Neural cell (in vitro differentiated cells): ENCODE measurements around the gene ARHGEF10L. TPM values are rescaled to one million over a fixed set of nuclear protein-coding genes. Genes with fewer than 3 reads are reported as not detected.

ENCODE experiments used
- H2AFZ ChIP-seq: fragments of 200-600, 300-800 bp; sonication (generic), shearing (Covaris generic); 2 replicates; pipeline ENCODE4 v1.6.0; 2014; ENCODE audit warnings: low read depth, mild to moderate bottlenecking, antibody characterized with exemption, low read length, moderate library complexity
- H3F3A ChIP-seq: fragments of 200-600 bp; shearing (Covaris generic); 2 replicates; pipeline ENCODE4 v1.6.1; 2016; ENCODE audit warnings: mild to moderate bottlenecking, moderate library complexity, mixed read lengths, antibody characterized with exemption, low read length; ENCODE audit not compliant: insufficient read depth, poor library complexity, severe bottlenecking
- H3K27ac ChIP-seq: fragments of 200-600, 300-800 bp; sonication (generic), shearing (Covaris generic); 2 replicates; pipeline ENCODE4 v1.5.1; 2014; ENCODE audit warnings: mild to moderate bottlenecking, low read length, moderate library complexity
- H3K27me3 ChIP-seq: fragments of 300-800, 200-600 bp; sonication (generic), shearing (Covaris generic); 2 replicates; pipeline ENCODE4 v1.6.0; 2014; ENCODE audit warnings: mild to moderate bottlenecking, low read depth, low read length, moderate library complexity; ENCODE audit not compliant: insufficient read depth
- H3K36me3 ChIP-seq: fragments of 300-800, 200-600 bp; sonication (generic), shearing (Covaris generic); 2 replicates; pipeline ENCODE4 v1.5.1; 2014; ENCODE audit warnings: mild to moderate bottlenecking, antibody characterized with exemption, low read length, moderate library complexity; ENCODE audit not compliant: insufficient read depth
- H3K4me2 ChIP-seq: fragments of 300-800, 200-600 bp; sonication (generic), shearing (Covaris generic); 2 replicates; pipeline ENCODE4 v1.6.0; 2014; ENCODE audit warnings: mild to moderate bottlenecking, low read length
- H3K4me3 ChIP-seq: fragments of 300-800, 200-600 bp; sonication (generic), shearing (Covaris generic); 2 replicates; pipeline ENCODE4 v1.5.1; 2014; ENCODE audit warnings: mild to moderate bottlenecking, low read length, moderate library complexity
- H3K79me2 ChIP-seq: fragments of 200-600 bp; shearing (Covaris generic); replicated peaks from 2 replicates; pipeline ENCODE4 v1.6.0; 2014; ENCODE audit warnings: mild to moderate bottlenecking, low read length, moderate library complexity; ENCODE audit not compliant: insufficient read depth
- H3K9ac ChIP-seq: fragments of 300-800, 200-600 bp; sonication (generic), shearing (Covaris generic); 2 replicates; pipeline ENCODE4 v1.6.1; 2016; ENCODE audit warnings: mild to moderate bottlenecking, low read length, mixed read lengths
- H3K9me2 ChIP-seq: fragments of 200-600 bp; shearing (Covaris generic); 2 replicates; pipeline ENCODE4 v1.6.1; 2016; ENCODE audit warnings: mild to moderate bottlenecking, low read length, mixed read lengths; ENCODE audit not compliant: insufficient read depth
- H3K9me3 ChIP-seq: fragments of 200-600, 300-800 bp; sonication (generic), shearing (Covaris generic); 2 replicates; pipeline ENCODE4 v1.6.1; 2016; ENCODE audit warnings: mild to moderate bottlenecking, mixed run types, low read length, moderate library complexity, mixed read lengths
- H4K20me1 ChIP-seq: fragments of 200-600 bp; shearing (Covaris generic); 2 replicates; pipeline ENCODE4 v1.6.1; 2016; ENCODE audit warnings: mild to moderate bottlenecking, mixed run types; ENCODE audit not compliant: insufficient read depth
- CTCF ChIP-seq: fragments of 450-650 bp; IDR thresholded peaks from 2 replicates; pipeline ENCODE4 v1.5.1; 2014; ENCODE audit warnings: antibody characterized with exemption, mild to moderate bottlenecking, moderate library complexity; ENCODE audit not compliant: poor library complexity, severe bottlenecking
- EP300 ChIP-seq: fragments of 450-650 bp; conservative IDR thresholded peaks from 2 replicates; pipeline ENCODE4 v1.6.1; 2014; ENCODE audit warnings: antibody characterized with exemption, mild to moderate bottlenecking, moderate library complexity; ENCODE audit not compliant: poor library complexity, severe bottlenecking
- EZH2 ChIP-seq: fragments of 200-600, 300-800 bp; shearing (Covaris generic), sonication (generic); IDR thresholded peaks from 2 replicates; pipeline ENCODE4 v1.6.1; 2014; ENCODE audit warnings: antibody characterized with exemption, low read length, borderline replicate concordance, mild to moderate bottlenecking; ENCODE audit not compliant: insufficient read depth, poor library complexity, severe bottlenecking
- MXI1 ChIP-seq: fragments of 450-650 bp; conservative IDR thresholded peaks from 2 replicates; pipeline ENCODE4 v1.6.1; 2014; ENCODE audit warnings: antibody characterized with exemption, mild to moderate bottlenecking; ENCODE audit not compliant: poor library complexity, severe bottlenecking
- POLR2AphosphoS5 ChIP-seq: IDR thresholded peaks from 2 replicates; pipeline ENCODE4 v1.6.1; 2012
- RAD21 ChIP-seq: fragments of 450-650 bp; conservative IDR thresholded peaks from 2 replicates; pipeline ENCODE4 v1.6.1; 2014; ENCODE audit warnings: antibody characterized with exemption, mild to moderate bottlenecking, moderate library complexity
- REST ChIP-seq: IDR thresholded peaks from 2 replicates; pipeline ENCODE4 v1.6.1; 2012; ENCODE audit warnings: borderline replicate concordance
- SMC3 ChIP-seq: fragments of 450-650 bp; conservative IDR thresholded peaks from 2 replicates; pipeline ENCODE4 v1.6.1; 2014; ENCODE audit warnings: antibody characterized with exemption, mild to moderate bottlenecking, moderate library complexity; ENCODE audit not compliant: poor library complexity
- TAF1 ChIP-seq: IDR thresholded peaks from 2 replicates; pipeline ENCODE4 v1.6.1; 2012; ENCODE audit warnings: low read depth
- polyA plus RNA-seq: library from polyadenylated mRNA; depleted of rRNA; stranded (reverse); fragments of >200 nt; gene quantifications from 2 replicates; pipeline ENCODE4 v1.2.3, GENCODE V29; 2014

The ARHGEF10L gene
- polyA plus RNA-seq, 1 donor from 2014 or later, result 123 TPM

- no peaks in the 10 kb centered on the region for H3K79me2 ChIP-seq
- H4K20me1 ChIP-seq, result no peaks in the 10 kb centered on the region
- no peaks in the 10 kb centered on the region for H3K9me3 ChIP-seq
- no peaks in the 10 kb centered on the region for H3K36me3 ChIP-seq
- no peak for TF ChIP-seq RAD21
- TF ChIP-seq EP300, result no peak
- no peak overlapping the region for H3K4me2 ChIP-seq
- H3K9ac ChIP-seq, result no peak overlapping the region
- H2AFZ ChIP-seq, result no peak overlapping the region
- H3F3A ChIP-seq, result no peaks in the 10 kb centered on the region
- no peaks in the 10 kb centered on the region for H3K9me2 ChIP-seq
- no peak overlapping the region for H3K27ac ChIP-seq
- no peak overlapping the region for H3K4me3 ChIP-seq
- no peaks in the 10 kb centered on the region for H3K27me3 ChIP-seq
These were observed 192.0 kb downstream of the ARHGEF10L start for GRCh38 chr1:17731460-17731859.

GRCh38 chr1:17732475-17732874, 193.0 kb downstream of the ARHGEF10L start:
- no peaks in the 10 kb centered on the region for H4K20me1 ChIP-seq
- H3K27ac ChIP-seq, result no peak overlapping the region
- no peaks in the 10 kb centered on the region for H3K27me3 ChIP-seq
- H3K36me3 ChIP-seq, result no peaks in the 10 kb centered on the region
- no peaks in the 10 kb centered on the region for H3K9me2 ChIP-seq
- H3K9ac ChIP-seq, result no peak overlapping the region
- no peak overlapping the region for H3K4me3 ChIP-seq
- H3F3A ChIP-seq, result no peaks in the 10 kb centered on the region
- no peaks in the 10 kb centered on the region for H3K79me2 ChIP-seq
- H2AFZ ChIP-seq, result no peak overlapping the region
- no peak overlapping the region for H3K4me2 ChIP-seq
- TF ChIP-seq CTCF, result no peak
- TF ChIP-seq RAD21, result no peak
- TF ChIP-seq REST, result no peak
- no peak for TF ChIP-seq MXI1
- no peak for TF ChIP-seq SMC3
- no peak for TF ChIP-seq EZH2
- TF ChIP-seq POLR2AphosphoS5, result no peak
- TF ChIP-seq EP300, result no peak
- TF ChIP-seq TAF1, result no peak
- no peaks in the 10 kb centered on the region for H3K9me3 ChIP-seq

GRCh38 chr1:17733661-17734060, 194.2 kb downstream of the ARHGEF10L start:
- no peaks in the 10 kb centered on the region for H3F3A ChIP-seq
- no peak overlapping the region for H3K27ac ChIP-seq
- no peaks in the 10 kb centered on the region for H3K9me3 ChIP-seq
- no peak overlapping the region for H2AFZ ChIP-seq
- no peak for TF ChIP-seq POLR2AphosphoS5
- no peak for TF ChIP-seq REST
- no peak for TF ChIP-seq CTCF
- no peak for TF ChIP-seq EP300
- no peak for TF ChIP-seq SMC3
- no peak for TF ChIP-seq EZH2
- TF ChIP-seq RAD21, result no peak
- no peak for TF ChIP-seq MXI1
- TF ChIP-seq TAF1, result no peak
- no peaks in the 10 kb centered on the region for H3K9me2 ChIP-seq
- H3K36me3 ChIP-seq, result no peaks in the 10 kb centered on the region
- no peak overlapping the region for H3K4me3 ChIP-seq
- H3K4me2 ChIP-seq, result no peak overlapping the region
- no peaks in the 10 kb centered on the region for H4K20me1 ChIP-seq
- H3K79me2 ChIP-seq, result no peaks in the 10 kb centered on the region
- no peak overlapping the region for H3K9ac ChIP-seq
- no peaks in the 10 kb centered on the region for H3K27me3 ChIP-seq
